GM19023 (cell line): ENCODE results near the gene CPM.
"Not testable (repeated sequence)": the region's sequence is repeated elsewhere in the genome, so short reads cannot be mapped to it uniquely, and the experiment has no call there.

Experiments used
- ATAC-seq: cut with Tn5 transposase; IDR thresholded peaks from one replicate; pipeline ENCODE4 v1.9.1; 2021; ENCODE audit warnings: mild to moderate bottlenecking, moderate library complexity; ENCODE audit not compliant: unreplicated experiment

The CPM gene

GRCh38 chr12:68854554-68854953, 78.4 kb downstream of the CPM start:
- ATAC-seq = no peak

GRCh38 chr12:68854078-68854468, 78.9 kb downstream of the CPM start:
- ATAC-seq = no peak

GRCh38 chr12:68853396-68854077, 79.4 kb downstream of the CPM start:
- no peak for ATAC-seq

- ATAC-seq = no peak
Measured at GRCh38 chr12:68851592-68852306, 81.2 kb downstream of the CPM start.

- no peak for ATAC-seq
Measured at GRCh38 chr12:68850390-68850789, 82.6 kb downstream of the CPM start.

GRCh38 chr12:68846811-68847210, 86.2 kb downstream of the CPM start:
- ATAC-seq = no peak

GRCh38 chr12:68844788-68845695, 87.9 kb downstream of the CPM start:
- no peak for ATAC-seq

- no peak for ATAC-seq
Measured at GRCh38 chr12:68844318-68844745, 88.6 kb downstream of the CPM start.

- no peak for ATAC-seq
Measured at GRCh38 chr12:68842784-68843567, 90.0 kb downstream of the CPM start.

GRCh38 chr12:68842123-68842522, 90.8 kb downstream of the CPM start:
- no peak for ATAC-seq

GRCh38 chr12:68841717-68842116, 91.3 kb downstream of the CPM start:
- ATAC-seq = no peak

- ATAC-seq = not testable (repeated sequence)
Measured at GRCh38 chr12:68841175-68841574, 91.8 kb downstream of the CPM start.

GRCh38 chr12:68839183-68840147, 93.5 kb downstream of the CPM start:
- no peak for ATAC-seq

- no peak for ATAC-seq
Measured at GRCh38 chr12:68838046-68838886, 94.7 kb downstream of the CPM start.

- no peak for ATAC-seq
Measured at GRCh38 chr12:68837215-68837614, 95.8 kb downstream of the CPM start.

GRCh38 chr12:68835333-68835908, 97.5 kb downstream of the CPM start:
- no peak for ATAC-seq

- ATAC-seq = no peak
Measured at GRCh38 chr12:68833508-68833907, 99.5 kb downstream of the CPM start.

GRCh38 chr12:68832504-68832867, 100.5 kb downstream of the CPM start:
- no peak for ATAC-seq
